HL-60 (cell line): Measurements from ENCODE around the gene CDIPT.

Source experiments
- CTCF ChIP-seq: IDR thresholded peaks from one replicate; pipeline ENCODE4 v1.5.1; 2011; ENCODE audit warnings: low read length, control low read depth, inconsistent platforms; ENCODE audit not compliant: insufficient read depth
- GABPA ChIP-seq: IDR thresholded peaks from 2 replicates; pipeline ENCODE4 v1.6.1; 2012; ENCODE audit warnings: low read depth

- no peak for TF ChIP-seq GABPA
- no peak for TF ChIP-seq CTCF
Observed at GRCh38 chr16:29826342-29826695, 36.7 kb downstream of the CDIPT start.
